ENCODE results near the gene TRIM66. TPM values are rescaled to one million over a fixed set of nuclear protein-coding genes. Genes with fewer than 3 reads are reported as not detected.

TRIM66 gene
- total and polyA plus RNA-seq, 2 donors (not counting 3 experiments of a cell fraction or from before 2014, with no cell fraction given): 5.5 to 11.7 TPM

GRCh38 chr11:8676458-8676857 is 6.0 kb downstream of the TRIM66 start:
- DNase-seq (ENCODE audit: low read depth, low spot score): no peak
- ChIA-PET POLR2A (no interaction called here), CTCF (no interaction called here)
- H3K4me2 ChIP-seq (ENCODE audit: insufficient read depth, low read length): no peak overlapping the region
- H3K9ac ChIP-seq (replicated peaks; ENCODE audit: extremely low read depth, insufficient read depth, low read length): no peak overlapping the region
- intact Hi-C loops (cut with micrococcal nuclease) (no loop called here), dilution Hi-C loops (cut with MboI; ENCODE audit: extremely low pct_ligation_motif_present, low sequenced_read_pairs) (no loop called here)
- no peaks in the 10 kb centered on the region for H3K9me1 ChIP-seq (replicated peaks; ENCODE audit: control insufficient read depth, extremely low read depth, insufficient read depth, low read length)
- BruUV-seq (replicated peaks): no TSS peak
- H3K27ac ChIP-seq (ENCODE audit: insufficient read depth, low read depth, low read length): no peak overlapping the region
- no peaks in the 10 kb centered on the region for H3K79me2 ChIP-seq (ENCODE audit: control insufficient read depth, insufficient read depth, low read length)
- no peak overlapping the region for H3K4me3 ChIP-seq (replicated peaks in 1 of 3; ENCODE audit: insufficient read depth in 1 of 3, low read depth in 1 of 3, low read length in 3 of 3)
- TF ChIP-seq, protein P1, sequence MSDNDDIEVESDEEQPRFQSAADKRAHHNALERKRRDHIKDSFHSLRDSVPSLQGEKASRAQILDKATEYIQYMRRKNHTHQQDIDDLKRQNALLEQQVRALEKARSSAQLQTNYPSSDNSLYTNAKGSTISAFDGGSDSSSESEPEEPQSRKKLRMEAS (IDR thresholded peaks at IDR 0.05; ENCODE audit: insufficient read depth, insufficient read length): no peak
- TF ChIP-seq EZH2 (IDR thresholded peaks at IDR 0.05; ENCODE audit: borderline replicate concordance, low read depth, low read length, severe bottlenecking) (no peak), POLR2A (IDR thresholded peaks at IDR 0.05; ENCODE audit: low read depth, low read length) (no peak), JUN (IDR thresholded peaks at IDR 0.05; ENCODE audit: borderline replicate concordance, insufficient read depth, insufficient read length, low read depth) (no peak), CTCF (IDR thresholded peaks at IDR 0.05; ENCODE audit: extremely low read depth in 1 of 2, insufficient read depth in 1 of 2, low read depth in 1 of 2, low read length in 2 of 2) (no peak), GATA2 (IDR thresholded peaks at IDR 0.05; ENCODE audit: insufficient read depth, insufficient read length, low read depth, low read length) (no peak), POLR2AphosphoS5 (IDR thresholded peaks at IDR 0.05; ENCODE audit: insufficient read depth, low read depth, low read length) (no peak), MYC (IDR thresholded peaks at IDR 0.05; ENCODE audit: low read depth, low read length) (no peak), FOS (IDR thresholded peaks at IDR 0.05; ENCODE audit: borderline replicate concordance, insufficient read depth, low read length) (no peak)
- peaks cover 9% of the 10 kb centered on the region for H3K4me1 ChIP-seq (ENCODE audit: control insufficient read depth, extremely low read depth, insufficient read depth, low read length)
- no peaks in the 10 kb centered on the region for H3K36me3 ChIP-seq (ENCODE audit: control insufficient read depth in 2 of 2, extremely low read depth in 1 of 2, insufficient read depth in 2 of 2, low read length in 2 of 2)
- no peak for FAIRE-seq
- no peaks in the 10 kb centered on the region for H4K20me1 ChIP-seq (replicated peaks; ENCODE audit: control insufficient read depth, extremely low read depth, insufficient read depth, low read length)
- H3K9me3 ChIP-seq (replicated peaks; ENCODE audit: control insufficient read depth, insufficient read depth, low read length): no peaks in the 10 kb centered on the region
- H3K27me3 ChIP-seq (ENCODE audit: control insufficient read depth in 2 of 2, insufficient read depth in 2 of 2, low read length in 2 of 2): no peaks in the 10 kb centered on the region
- no peak overlapping the region for H2AFZ ChIP-seq (ENCODE audit: low read depth, low read length)

Measured in endothelial cell of umbilical vein (primary cell).